OCI-M1 (cell line): Measurements from ENCODE around the gene CATSPERD.
A peak's percentile ranks its signal among the peaks of the same experiment; 100 is the strongest.

Experiments used
- DNase-seq: peaks from one replicate; lab custom pipeline; 2025; lab: John Stamatoyannopoulos, UW

Gene CATSPERD

GRCh38 chr19:5827342-5827890 is 107.0 kb downstream of the CATSPERD start:
- DNase-seq, result no peak

DNA sequence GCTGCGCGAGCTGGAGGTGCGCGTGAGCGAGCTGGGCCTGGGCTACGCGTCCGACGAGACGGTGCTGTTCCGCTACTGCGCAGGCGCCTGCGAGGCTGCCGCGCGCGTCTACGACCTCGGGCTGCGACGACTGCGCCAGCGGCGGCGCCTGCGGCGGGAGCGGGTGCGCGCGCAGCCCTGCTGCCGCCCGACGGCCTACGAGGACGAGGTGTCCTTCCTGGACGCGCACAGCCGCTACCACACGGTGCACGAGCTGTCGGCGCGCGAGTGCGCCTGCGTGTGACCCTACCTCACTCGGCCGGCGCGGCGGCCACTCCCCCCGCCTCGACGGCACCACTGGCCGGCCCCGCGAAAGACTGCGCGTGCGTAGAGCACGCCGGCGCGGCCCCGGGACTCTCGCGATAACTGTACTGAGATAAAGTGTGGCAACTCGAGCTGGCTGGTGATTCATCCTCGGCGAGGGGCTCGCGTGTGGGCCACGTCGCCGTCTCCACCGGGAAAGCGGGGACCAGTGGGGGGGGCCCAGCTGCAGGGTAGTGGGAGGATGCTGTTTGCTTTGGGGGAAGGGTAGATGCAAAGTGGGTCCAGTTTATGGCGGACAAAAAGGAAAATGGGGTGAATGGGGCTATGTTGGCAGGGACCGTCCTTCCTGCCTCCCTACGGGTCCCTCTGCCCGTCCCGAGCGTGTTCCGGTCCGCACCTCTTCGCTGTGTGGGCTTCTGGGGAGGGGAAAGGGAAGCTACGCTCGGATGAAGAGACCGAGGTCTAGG is 107.6 kb downstream of the CATSPERD start:
- peak; percentile 94 for DNase-seq
